ENCODE data around the gene AOAH.

AOAH gene

GRCh38 chr7:36567699-36568451 lies 156.4 kb downstream of the AOAH start:
- no peak for DNase-seq (ENCODE audit: low read depth in 3 of 3, low spot score in 1 of 3)

- DNase-seq (ENCODE audit: low read depth in 3 of 3, low spot score in 1 of 3): no peak
Observed at GRCh38 chr7:36565792-36566356, 158.4 kb downstream of the AOAH start.

- no peak for DNase-seq (ENCODE audit: low read depth in 3 of 3, low spot score in 1 of 3)
Observed at GRCh38 chr7:36564489-36564888, 159.8 kb downstream of the AOAH start.

- DNase-seq (ENCODE audit: low read depth in 3 of 3, low spot score in 1 of 3): no peak
Observed at GRCh38 chr7:36563706-36564327, 160.5 kb downstream of the AOAH start.

DNA sequence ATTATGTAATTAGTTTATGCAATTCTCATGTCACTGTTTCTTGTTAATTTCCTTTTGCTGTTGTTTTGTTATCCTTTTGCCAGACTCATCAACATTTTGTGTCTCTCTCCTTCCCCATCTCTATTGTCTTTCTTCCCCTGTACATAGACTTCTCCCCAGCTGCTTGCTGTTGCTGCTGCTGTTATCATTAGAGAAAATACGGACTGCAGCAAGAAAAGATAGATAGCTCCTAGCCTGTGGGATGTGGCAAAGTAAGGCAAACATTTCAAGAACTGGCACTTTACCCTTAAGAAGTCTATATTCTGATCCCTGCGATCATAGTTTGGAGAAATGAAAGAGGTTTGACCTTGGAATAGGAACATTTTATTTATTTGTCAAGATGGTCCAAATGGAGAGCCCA lies 162.2 kb downstream of the AOAH start:
- DNase-seq (ENCODE audit: low read depth in 3 of 3, low spot score in 1 of 3): no peak

GRCh38 chr7:36549029-36549428 lies 175.3 kb downstream of the AOAH start:
- no peak for DNase-seq (ENCODE audit: low read depth in 3 of 3, low spot score in 1 of 3)

GRCh38 chr7:36547416-36547815 lies 176.9 kb downstream of the AOAH start:
- no peak for DNase-seq (ENCODE audit: low read depth in 3 of 3, low spot score in 1 of 3)

DNA sequence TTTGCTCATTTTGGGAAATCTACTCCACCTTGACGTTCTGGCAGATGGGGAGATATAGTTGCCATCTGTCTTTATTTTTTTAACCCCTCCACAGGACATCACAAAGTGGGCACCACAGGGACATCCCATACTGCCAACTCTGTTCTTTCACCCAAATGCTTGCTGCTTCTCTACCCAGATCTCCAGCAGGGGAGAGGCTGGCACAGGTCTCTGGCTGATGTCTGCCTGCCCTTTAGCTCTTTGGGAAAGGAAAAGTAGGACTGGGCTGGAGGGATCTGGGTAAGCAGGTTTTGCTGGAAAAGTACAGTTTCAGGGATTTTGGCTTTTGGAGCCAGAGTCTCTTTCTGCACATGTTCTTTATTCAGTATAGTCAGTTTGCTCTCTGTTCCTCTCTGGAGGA lies 178.0 kb downstream of the AOAH start:
- no peak for DNase-seq (ENCODE audit: low read depth in 3 of 3, low spot score in 1 of 3)

DNA sequence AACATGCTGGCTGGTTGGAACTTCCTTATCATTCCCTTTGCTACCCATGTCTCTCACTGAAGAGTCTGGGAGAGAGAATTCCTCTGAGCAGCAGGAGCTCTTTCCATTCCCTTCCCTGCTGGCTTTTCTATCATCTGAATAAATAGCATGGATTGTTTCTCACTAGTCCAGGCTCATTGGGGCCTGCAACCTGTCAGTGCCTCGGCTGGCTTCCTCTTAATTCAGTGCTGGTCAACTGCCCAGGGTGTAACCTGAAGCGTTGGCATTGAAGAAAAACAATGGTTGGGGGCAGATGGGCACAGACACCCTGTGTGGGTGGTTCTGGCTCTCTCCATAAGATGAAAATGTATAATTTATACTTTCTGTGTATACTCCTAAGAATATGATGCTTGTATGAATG lies 179.0 kb downstream of the AOAH start:
- no peak for DNase-seq (ENCODE audit: low read depth in 3 of 3, low spot score in 1 of 3)

- DNase-seq (ENCODE audit: low read depth in 3 of 3, low spot score in 1 of 3): no peak
Observed at GRCh38 chr7:36538126-36538525, 186.2 kb downstream of the AOAH start.

DNA sequence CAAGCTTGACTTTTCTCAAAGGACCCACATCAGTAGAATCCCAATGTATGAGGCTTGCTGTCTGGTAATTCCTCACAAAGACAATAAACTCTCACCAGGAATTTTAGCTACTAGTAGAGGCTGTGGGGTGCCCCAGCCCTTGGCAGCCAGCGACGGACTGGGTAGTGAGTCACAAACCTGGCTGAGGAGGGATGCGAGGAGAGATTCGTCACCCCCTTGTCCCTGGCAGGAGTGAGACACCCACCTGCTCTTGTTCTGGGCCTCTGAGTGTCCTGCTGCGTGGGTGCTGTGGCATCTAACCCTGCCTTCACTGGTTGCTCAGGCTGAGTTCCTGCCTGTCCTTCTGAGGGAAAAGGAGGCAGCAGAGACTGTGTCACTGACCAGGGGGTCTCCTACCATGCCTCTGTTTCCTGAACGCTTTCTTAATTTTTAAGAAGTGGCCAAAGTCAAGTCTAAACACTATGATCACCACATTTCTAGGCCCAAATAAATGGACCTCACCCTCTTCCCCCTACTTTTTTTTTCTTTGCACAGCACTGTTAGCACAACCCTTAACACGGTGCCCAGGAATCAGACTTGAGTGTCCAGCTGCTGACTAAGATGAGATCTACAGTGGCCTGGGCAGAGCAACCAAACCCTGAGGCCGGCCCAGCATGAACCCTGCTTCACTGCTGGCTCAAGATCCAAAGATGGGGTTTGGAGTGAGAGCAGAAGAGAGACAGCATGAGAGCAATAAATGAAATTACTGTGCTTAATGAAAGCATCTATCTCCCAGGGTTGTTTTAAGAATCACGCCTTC lies 188.2 kb downstream of the AOAH start:
- DNase-seq (ENCODE audit: low read depth in 3 of 3, low spot score in 1 of 3): no peak

- no peak for DNase-seq (ENCODE audit: low read depth in 3 of 3, low spot score in 1 of 3)
Observed at GRCh38 chr7:36533717-36534116, 190.6 kb downstream of the AOAH start.

DNA sequence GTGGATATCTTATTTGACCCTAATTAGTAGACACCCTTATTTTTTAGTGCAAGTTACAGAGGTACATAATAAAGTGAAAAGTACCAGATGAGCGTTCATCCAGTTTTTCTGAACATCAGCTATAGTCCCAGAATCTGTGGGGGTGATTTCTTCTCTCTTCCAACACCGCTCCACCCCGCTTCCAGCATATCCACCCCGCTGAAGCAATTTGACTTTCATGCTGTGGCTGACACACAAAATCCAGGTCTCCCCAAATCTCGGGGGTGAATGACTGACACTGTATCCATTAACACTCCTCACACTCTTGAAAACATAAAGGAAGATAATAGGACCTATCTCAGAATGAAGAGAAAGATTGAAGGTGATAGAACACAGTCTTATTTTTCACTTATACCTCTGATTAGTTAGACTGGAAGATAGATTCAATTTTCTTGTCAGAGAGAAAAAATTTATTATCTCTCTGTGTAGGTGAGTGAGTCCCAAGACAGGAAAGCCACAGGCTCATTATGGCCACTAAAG lies 191.3 kb downstream of the AOAH start:
- DNase-seq (ENCODE audit: low read depth in 3 of 3, low spot score in 1 of 3): no peak

GRCh38 chr7:36531951-36532350 lies 192.3 kb downstream of the AOAH start:
- DNase-seq (ENCODE audit: low read depth in 3 of 3, low spot score in 1 of 3): no peak

DNA sequence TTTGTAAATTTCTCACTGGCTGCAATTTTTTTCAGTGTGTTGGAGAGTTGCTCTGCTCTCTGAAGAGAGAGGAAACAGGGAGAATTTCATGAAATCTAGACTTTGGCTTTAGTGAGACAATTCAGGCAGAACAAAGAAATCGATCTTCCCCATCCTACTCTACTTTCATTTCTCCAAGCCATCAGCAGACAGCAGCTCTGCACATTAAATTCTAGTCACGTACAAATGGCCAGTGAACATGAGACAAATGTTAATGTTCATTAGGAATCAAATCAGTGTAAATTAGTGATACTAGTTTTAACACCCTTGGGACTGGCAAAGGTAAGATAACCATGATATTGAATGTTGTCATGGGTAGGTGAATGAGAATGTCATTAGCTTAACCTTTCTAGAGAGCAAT lies 193.8 kb downstream of the AOAH start:
- DNase-seq (ENCODE audit: low read depth in 3 of 3, low spot score in 1 of 3): no peak

- DNase-seq (ENCODE audit: low read depth in 3 of 3, low spot score in 1 of 3): no peak
Observed at GRCh38 chr7:36527549-36527913, 196.8 kb downstream of the AOAH start.

- DNase-seq (ENCODE audit: low read depth in 3 of 3, low spot score in 1 of 3): no peak
Observed at GRCh38 chr7:36526863-36527548, 197.3 kb downstream of the AOAH start.

- no peak for DNase-seq (ENCODE audit: low read depth in 3 of 3, low spot score in 1 of 3)
Observed at GRCh38 chr7:36523371-36524101, 200.8 kb downstream of the AOAH start.

DNA sequence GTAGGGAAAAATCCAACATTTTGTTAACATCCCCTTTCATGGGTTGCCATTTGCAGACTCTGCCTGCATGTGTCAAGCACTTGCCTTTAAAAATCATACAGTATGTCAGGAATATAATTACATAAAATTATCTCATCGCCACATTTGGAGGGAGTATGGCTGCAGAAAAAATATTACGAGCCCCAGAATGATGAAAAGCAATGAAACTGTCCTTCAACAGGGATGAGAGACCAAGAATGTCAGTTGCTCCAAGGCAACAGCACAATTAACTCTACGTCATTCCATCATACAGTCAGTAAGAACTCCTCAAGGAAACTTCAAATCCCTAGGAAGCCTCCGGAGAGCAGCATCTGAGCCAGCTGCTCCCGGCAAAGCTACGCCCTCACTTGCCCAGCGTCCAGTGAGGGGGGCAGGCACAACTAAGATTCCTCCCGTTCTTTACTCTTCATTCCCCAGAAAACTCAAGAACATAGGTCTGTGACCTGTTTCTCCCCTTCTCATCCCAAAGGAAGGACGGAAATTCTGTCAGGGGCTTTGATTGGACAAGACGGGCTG lies 201.8 kb downstream of the AOAH start:
- DNase-seq (ENCODE audit: low read depth in 3 of 3, low spot score in 1 of 3): no peak

GRCh38 chr7:36521911-36522310 lies 202.4 kb downstream of the AOAH start:
- no peak for DNase-seq (ENCODE audit: low read depth in 3 of 3, low spot score in 1 of 3)

Data from stimulated activated CD4-positive, alpha-beta T cell treated with anti-CD3 and anti-CD28 coated beads, TNF-alpha, amount 100 ng/mL, for 1 hour (primary cell).